CD1c-positive myeloid dendritic cell (primary cell): ENCODE results near the gene OR4A15.

Experiments used
- DNase-seq: peaks from one replicate; pipeline ENCODE4 v3.0.0-alpha.2; 2016; ENCODE audit errors: extremely low spot score

Gene OR4A15

DNA sequence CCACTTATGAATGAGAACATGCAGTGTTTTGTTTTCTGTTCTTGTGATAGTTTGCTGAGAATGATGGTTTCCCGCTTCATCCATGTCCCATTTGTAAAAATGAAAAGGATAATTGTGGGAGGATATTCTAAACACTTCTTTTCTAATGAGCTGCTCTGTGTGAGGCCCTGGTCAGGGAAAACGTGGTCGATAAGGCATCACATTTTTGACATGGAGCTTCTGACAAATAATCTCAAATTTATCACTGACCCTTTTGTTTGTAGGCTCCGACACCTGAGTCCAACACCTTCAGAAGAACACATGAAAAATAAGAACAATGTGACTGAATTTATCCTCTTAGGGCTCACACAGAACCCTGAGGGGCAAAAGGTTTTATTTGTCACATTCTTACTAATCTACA lies at the start of gene OR4A15:
OR4A15 (plus strand) TSS at position 301 of the 400 bp plus-strand sequence; CDS start at position 301, 0 bp downstream.
- DNase-seq, result no peak

DNA sequence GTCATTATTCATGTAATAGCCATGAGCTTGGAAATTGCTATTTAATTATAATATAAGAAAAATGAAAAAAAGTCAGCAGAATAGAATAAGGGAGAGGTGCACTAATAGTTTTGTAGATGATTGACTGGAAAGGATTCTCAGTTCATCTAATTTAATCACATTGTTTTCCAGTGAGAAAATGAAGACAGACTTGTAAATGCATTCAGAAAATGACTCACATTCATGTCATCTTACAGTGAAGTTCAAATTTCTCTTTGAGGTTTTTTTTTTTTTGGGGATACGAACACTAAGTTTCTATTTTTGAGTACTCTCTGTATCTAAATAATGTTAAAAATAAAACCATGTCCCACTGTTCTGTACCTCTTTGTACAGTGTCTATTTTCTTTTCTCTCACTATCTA lies 43.3 kb upstream of the OR4A15 start:
- DNase-seq, result no peak

DNA sequence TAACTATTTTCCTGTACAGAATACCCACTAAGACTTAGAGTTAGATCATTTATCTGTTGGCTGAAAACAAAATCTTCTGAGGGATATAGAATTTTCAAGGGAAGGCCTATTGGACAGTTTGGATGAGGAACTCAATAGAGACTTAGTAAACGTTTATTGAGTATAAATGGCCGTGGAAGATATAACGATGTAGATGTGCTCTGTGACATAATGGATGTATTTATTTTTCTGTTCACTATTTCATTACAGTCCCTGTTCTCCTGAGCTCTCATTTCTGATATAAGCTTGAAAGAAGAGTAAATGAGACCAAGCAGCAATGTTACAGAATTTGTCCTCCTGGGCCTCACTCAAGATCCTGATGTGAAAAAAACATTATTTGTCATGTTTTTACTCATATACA lies 24.9 kb upstream of the OR4A15 start, which contains the start of gene OR4A16:
OR4A16 (plus strand) TSS at position 301 of the 400 bp plus-strand sequence; CDS start at position 301, 0 bp downstream.
- DNase-seq, result no peak

GRCh38 chr11:55345306-55345705 lies 22.5 kb upstream of the OR4A15 start:
- no peak for DNase-seq

GRCh38 chr11:55349032-55349431 lies 18.7 kb upstream of the OR4A15 start:
- no peak for DNase-seq

DNA sequence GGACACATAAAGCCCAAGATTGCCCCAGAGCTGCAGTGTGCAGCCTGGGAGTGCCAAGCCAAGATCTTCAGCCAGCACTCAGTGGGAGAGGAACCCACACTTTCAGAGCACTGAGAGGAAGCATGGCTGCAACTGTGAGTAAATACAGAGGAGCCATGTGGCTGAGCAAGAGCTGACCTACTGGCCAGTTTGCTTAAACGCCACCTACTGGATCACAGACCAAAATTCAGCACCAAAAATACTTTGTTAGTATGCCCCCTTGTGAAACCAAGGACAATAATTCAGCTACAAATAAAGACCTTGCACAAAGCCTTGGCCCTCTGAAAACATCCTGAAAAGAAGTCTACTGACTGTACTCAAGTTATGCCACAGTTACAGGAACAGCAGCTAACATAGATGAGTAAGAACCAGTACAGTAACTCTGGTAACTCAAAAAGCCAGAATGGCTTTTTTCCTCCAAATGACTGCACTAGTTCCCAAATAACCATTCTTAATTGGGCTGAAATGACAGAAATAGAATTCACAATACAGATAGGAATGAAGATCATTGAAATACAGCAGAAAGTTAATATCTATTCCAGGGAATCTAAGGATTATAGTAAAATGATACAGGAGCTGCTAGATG lies 10.1 kb upstream of the OR4A15 start:
- no peak for DNase-seq

DNA sequence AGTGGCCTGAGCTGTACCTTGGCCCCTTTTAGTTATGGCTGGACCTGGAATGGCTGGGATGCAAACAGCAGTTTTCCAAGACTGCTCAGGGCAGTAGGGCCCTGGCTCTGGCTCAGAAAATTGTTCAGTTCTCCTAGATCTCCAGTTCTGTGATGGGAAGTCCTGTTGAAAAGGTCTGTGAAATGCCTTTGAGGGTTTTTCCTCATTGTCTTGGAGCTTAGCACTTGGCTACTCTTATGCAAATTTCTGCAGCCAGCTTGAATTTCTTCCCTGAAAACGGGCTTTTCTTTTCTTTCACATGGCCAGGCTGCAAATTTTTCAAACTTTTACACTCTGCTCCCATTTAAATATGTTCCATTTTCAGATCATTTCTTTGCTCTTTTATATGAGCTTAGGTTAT lies 33.2 kb downstream of the OR4A15 start:
- no peak for DNase-seq
